NCI-H1436 treated with DMSO at 0.1 percent for 48 hours (cell line): ENCODE results near the gene NEK6.

ENCODE experiments used
- DNase-seq: peaks from one replicate; lab custom pipeline; 2025; lab: John Stamatoyannopoulos, UW

Gene NEK6

DNA sequence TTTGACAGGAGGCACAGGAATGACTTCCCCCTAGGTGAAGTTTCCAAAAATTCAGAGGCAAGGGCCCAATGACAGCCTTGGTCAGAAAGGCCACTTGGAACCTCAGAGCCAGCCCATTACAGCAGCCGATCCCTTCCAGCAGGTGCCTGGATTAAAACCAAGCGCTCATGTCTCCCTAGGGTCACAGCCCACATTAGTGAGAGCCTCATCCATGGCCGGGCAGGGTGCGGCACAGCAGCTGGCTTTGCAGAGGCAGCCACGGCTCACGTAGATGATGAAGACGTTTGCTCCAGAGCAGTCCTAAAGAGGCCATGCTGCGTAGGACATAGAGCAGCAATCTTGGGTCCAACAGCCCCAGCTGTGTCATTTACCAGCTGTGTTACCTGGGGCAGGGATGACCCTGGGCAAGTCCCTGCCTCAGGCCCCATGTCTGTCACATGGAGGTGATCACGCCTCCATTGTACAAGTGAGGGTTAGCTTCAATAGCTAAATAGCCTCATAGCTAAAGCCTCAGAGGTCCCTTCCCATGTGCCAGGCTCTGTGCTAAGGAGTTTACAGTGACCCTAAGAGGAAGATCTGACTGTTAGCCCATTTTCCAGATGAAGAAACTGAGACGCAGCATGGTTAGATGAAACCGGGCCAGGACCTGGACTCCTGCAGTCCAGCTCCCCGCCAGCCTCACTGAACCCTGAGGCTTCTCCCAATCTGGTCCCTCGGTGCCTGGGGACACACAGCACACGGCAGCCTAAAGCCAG, 39.2 kb downstream of the NEK6 start:
- DNase-seq, result no peak

DNA sequence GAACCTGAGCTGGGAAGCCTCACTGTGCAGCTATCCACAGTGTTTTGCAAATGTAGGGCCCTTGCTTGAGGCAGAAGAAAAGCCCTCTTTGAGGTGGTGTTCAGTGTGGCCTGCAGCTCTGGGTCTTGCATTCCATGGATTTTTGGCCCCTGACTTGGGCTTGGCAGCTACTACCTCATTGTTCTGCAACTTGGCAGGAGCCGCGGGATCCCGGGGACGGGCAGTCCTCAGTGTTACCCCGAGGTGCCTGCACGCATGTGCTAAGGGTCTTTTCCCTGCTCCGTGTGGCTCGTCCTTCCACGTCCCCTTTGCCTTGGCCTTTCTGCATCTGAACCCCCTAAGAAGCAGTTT, 39.8 kb downstream of the NEK6 start:
- DNase-seq, result no peak

DNA sequence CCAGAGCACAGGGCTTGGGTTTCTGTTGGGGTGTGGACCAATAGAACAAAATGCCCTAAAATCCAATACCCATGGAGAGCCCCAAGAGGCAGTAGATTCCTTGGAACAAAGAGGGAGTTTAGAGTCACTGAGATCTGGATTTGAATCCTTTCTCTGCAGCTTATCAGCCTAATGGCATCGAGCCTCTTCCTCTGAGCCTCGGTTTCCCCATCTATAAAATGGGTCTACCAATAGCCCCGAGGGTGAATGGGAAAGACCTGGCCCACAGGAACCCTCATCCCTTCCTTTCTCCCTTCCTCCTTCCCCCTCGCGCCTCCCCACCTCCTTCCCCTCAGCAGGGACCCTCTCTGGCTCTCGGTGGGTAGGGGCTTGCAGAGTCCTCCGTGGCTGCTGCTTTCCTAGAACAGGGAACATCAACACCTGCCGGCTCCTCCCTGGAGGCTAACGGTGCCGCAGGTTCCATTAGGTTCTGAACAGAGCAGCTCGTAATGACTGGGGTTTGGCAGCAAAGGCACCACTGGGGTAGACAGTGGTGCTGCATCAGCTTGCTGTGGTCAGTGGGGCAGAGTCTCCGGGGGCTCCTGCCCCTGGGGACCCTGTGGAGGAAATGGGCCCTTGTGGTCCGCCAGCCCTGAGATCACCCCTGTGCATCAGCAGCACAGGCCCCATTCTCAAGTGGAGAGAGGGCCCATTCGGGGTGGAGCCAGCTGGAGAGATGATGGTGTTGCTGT, 40.3 kb downstream of the NEK6 start:
- DNase-seq, result no peak

DNA sequence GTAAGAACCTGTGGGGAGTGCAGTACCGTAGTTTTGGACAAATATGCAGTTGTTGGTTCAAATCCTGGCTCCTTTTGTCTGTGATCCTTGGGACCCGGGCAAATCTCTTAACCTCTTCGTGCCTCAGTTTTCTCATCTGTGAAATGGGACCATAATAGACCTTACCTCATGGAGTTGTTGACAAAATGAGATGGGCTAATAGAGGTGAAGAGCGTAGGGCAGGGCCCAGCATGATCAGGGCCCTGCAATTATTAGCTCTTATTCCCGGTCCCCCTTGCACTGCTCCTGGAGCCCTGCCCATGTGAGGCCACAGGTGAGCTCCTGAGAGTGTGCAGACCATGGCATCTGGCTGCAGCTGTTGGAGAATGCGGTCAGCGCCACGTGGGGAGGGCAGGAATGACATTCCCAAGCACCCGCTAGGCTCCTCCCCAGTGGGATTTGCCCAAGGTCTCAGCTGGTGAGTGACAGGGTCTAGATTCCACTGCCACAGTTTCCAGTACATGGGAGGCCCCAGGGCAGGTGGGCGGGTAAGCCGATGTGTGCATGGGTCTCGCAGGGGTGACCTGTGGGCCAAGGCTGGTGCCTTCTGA, 41.0 kb downstream of the NEK6 start:
- DNase-seq, result no peak

DNA sequence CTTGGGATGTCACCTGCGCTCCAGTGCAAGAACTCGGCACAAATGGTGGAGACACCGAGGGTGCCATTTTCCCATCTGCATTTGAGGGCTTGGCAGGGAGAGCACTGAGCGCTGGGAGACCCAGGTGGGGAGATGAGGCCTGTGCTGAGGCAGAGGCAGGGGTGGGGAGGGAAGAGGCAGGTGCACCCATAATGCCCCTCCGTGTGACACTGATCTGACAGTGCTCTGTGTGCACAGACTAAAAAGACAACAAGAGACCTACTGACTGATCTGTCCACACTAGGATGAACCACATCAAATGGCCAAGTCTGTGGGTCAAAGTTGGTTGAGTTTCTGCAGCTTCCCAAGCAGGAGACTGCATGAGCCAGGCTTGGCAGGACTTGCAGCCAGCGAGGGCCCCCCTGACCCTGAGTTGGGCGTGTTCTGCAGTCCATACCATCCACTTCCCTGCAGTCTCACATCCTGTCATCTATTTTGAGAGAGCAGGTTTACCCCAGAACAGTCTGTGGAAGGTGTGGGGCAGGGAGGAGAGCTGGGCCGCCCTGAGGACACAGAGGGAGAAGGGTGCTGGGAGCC, 41.9 kb downstream of the NEK6 start:
- no peak for DNase-seq

DNA sequence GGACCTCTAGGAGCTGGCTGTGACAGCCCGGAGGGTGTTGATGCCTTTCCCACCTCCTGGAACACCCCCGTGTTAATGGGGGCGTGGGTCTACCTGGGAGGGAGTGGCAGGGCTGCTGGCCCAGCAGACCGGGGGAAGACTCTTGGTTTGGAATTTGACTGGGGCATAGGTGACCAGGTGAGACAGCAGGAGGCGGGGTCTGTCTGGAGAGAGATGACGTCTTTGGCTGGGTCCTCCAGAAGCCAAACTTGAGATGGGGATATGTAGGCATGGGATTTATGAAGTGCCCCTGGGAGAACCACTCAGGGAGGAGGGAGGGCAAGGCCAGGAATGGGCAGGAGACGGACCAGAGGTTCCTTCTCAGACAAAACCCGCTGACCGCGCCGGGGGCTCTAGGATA, 42.6 kb downstream of the NEK6 start:
- no peak for DNase-seq

DNA sequence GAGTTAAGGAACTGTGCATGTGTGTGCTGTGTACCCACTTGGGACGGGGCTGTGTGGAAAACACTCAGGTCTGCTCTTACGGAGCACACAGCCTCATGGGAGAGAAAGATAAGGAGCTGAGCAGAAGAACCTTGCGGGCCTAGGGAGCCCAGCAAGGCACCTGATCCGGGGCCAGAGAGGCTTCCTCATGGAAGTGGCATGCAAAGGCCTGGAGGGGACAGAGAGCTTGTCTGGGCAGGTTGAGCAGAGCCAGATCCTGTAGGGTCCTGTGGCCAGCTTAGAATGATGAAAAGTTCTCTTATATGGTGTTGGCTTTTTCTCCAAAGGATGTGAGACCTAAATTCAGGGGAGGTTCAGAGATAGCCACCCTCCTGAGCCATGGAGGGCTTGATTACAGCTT, 45.2 kb downstream of the NEK6 start:
- DNase-seq, result no peak

DNA sequence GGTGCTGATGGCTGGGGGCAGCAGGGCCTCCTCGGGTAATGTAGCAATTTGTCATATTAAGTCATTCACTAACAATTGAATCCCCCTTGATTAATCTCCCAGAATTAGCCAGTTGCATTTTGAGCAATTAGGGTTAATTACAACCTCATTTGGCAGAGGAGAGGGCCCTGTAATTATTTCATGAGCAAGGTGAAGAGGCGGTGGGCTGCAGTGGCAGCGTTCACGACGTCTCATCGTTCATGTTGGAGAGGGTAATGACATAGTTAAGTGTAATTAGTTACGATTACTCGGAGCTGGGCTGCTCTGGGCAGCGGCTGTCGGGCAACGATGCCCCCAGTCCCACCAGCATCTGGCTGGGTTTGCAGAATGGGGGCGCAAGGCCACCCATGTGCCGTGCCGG, 46.0 kb downstream of the NEK6 start:
- DNase-seq, result peak; percentile 9

DNA sequence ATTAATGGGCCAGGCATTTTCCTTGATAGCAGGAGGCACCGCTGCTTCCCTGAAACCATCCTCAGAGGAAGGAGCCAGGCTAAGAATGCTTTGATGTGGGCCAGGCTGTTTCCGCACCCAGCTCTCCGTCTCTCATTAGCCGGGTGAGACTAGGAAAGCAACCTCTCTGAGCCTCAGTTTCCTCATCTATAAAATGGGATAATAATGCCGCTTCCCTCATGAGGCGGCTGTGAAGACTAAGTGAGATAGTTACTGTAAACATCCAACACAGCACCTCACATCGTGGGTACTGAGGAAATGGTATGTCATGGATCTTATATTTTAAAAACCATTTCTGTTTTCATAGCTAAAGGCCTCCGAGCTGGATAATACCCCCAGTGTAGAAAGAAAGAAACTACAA, 46.5 kb downstream of the NEK6 start:
- DNase-seq, result no peak

DNA sequence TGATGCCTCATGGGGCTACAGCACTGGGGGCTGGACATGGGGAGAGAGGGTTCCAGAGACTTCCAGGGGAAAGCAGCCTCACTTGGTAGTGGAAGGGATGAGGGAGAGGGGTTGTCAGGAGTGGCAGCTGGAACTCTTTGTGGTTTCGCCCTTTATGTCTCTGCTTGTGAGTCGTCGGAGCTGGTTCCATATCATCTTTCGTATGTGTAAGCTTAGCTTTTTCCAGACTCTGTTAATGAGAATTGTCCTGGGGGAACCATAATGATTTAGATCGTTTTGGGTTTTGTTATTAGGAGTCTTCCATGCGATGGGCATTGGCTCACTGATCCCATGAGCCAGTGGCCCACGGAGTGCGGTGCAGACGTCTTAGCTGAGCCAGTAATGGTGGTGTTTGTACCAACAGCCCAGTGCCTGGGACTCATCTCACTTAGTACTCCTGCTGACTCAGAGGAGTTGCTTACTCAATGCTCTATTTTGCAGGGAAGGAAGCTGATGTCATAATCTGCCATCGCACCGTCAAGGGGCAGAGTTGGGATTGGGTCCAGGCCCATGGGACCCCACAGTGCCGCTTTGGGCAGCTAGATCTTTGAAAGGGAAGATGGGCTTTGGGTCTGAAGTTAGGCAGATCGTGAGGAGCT, 48.5 kb downstream of the NEK6 start:
- no peak for DNase-seq

DNA sequence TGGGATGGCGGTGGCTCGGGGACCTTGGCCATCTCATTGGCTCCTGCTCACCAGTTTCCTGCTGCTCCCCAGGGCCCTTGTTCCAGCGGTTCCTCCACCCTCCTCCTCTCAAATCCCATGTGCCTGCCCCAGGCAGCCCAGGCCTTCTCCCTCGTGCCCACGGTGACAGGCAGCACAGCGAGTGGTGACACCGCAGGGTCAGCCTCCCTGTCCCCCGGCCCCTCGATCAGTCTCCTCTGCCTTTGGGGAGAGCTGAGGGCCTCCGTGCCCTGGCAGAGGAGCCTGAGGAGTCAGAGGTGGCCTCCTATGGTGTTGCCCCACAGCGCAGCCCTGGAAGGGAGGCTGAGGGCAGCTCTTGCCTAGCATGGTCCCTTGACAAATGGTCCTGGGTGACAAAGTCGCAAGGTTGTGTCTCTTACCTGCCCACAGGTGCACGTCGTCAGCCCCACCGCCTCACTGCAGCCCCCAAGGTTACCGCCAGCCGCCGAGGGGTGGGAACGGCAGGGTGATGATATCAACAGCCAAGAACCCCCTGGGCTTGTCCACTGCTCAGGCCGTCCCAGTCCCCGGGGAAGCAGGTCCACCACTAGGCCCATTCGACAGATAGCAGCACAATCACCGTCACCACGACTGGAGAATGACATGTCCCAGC, 49.8 kb downstream of the NEK6 start:
- DNase-seq, result no peak

DNA sequence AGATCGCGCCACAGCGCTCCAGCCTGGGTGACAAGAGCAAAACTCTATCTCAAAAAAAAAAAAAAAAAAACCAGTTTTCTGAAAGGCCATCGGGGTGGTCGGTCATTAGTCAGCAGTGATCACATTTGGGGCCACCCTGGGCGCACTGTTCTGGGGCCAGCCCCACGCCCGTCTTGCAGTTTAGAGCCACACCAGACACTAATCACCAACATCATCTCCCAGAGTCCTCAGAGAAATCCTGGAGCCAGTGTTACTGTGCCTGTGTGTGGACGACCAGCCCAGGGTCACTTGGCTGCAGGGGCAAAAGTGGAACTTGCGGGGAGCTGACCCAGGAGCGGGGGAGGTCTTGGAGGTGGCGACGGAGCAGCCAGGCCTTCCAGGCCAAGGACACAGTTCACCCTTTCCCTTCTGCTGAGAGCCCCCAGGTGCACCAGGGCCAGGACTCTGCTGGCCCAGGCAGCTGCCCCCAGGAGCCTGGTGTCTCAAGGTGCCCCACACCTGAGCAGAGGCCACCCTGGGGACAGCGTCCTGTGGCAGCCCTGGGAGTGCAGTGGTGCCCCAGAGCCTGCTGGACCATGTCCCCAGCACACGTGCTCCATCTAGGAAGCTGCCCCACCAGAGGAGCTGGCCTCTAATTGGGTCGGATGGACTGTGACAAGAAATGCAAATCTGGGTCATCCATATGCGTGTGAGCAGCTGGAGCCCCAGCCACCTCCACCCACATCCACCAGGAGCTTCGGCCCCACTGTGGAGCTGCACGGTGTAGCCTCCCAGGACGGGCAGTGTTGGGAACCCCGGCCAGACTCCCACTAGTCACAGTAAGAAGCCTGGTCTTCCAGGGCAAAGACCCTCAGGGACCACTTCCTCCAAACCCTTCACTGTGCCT, 51.1 kb downstream of the NEK6 start:
- no peak for DNase-seq

DNA sequence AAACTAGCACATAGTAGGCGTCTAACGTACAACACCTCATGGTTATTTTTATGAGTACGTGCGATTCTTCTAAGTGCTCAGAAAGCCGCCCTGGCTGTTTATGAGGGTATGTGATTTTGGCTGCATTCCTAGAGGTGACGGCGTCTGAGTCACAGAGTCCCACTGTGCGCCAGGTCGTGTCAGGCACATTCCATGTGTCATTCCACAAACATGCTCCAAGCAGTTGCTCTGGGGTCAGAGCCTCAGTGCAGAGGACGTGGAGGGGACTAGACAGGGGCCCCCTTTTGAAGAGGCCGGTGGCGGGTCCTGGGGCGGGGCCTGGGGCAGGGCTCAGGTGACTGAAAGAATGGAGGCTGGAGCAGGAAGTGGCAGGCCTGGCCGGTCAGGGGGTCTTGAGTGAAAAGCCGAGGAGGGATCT, 51.9 kb downstream of the NEK6 start:
- DNase-seq, result no peak

DNA sequence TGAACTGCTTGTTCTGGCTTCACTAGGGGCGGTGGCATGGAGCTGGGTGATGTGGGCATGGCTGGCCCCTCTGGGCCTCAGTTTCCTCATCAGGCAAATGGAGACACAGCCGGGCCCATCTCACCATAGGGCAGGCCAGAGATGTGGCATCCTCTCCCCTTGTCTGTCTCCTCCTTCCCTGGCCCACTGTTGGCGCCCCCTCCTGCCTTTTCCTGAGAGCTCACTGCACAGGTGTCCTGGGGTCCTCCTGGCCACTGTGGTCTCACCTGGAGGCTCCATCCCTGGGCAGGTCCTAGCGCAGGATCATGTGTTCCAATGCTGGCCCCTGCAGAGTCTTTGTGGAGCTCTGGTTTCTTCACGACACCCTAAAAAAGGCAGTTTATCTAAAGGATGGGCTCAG, 53.5 kb downstream of the NEK6 start:
- no peak for DNase-seq

DNA sequence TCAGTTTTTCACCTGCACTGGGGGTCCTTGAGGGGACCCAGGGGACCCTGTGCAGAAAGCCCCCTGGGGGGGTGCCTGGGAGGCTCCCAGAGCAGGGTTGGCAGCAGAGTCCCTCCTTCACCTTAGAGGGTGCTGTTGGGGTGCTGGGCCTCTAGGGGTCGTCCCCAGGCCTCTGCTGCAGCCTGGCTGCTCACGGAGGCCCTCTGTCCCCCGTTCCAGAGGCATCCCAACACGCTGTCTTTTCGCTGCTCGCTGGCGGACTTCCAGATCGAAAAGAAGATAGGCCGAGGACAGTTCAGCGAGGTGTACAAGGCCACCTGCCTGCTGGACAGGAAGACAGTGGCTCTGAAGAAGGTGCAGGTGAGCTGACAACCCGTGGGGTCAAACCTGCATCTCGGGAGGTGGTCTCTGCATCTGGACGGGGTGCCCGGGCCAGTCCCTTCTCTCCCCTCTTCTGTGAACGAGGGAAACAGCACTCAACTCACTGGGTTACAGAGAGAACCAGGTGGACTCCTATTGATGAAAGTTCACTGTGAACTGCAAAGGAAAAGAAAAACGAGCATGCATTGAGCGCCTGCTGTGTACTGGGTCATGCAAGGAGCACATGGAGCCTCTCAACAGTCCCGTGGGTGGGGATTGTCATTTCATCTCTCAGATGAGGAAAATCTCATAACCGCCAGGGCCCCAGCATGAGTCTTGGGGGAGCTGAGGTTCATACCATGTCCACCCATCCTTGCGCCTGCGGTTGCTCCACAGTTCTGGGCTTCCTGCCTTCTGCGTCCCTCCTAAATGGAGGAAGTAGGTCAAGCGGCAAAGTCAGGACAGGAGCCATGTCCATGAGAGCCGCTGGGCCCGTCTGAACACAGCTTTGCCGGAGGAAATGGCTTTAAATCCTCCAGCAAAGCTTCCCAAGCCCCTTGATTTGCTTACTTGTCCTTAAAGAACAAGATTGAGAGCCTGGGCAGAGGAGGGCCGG, 54.8 kb downstream of the NEK6 start:
- DNase-seq, result no peak

DNA sequence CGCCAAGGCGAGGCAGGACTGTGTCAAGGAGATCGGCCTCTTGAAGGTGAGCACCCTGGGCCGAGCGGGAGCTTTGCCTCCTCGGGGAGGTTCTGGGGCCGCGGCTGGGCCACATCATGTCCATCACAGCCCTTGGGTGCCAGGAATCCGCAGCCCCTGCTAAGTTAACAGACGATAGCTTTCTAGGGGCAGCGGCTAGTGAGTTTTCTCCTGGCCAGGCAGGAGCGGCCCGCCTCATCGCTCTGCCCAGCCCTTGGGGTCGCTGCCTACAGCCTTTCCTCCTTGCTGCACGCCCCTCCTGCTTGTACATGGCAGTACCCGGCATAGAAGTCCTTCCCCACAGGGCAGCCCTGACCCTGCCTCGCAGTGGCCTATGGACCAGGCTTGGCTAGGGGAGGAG, 56.2 kb downstream of the NEK6 start:
- no peak for DNase-seq

DNA sequence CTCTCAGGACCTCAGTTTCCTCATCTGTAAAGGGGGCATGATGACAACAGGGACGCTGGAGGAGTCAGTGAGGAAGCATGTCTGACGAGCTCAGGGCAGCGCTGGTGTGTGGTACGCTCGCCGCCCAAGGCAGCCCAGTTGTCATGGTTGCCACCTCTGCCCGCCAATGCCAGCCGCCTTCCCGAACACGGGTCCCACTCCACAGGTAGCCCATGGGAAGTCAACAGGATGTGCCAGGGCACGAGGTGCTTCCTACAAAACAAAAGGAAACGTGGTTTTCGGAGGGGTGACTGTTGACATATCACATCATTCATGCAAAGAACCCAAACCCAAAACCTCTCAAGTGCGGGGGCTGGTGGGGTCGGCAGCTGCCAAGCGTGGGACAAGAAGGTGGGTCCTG, 58.1 kb downstream of the NEK6 start:
- DNase-seq, result no peak

DNA sequence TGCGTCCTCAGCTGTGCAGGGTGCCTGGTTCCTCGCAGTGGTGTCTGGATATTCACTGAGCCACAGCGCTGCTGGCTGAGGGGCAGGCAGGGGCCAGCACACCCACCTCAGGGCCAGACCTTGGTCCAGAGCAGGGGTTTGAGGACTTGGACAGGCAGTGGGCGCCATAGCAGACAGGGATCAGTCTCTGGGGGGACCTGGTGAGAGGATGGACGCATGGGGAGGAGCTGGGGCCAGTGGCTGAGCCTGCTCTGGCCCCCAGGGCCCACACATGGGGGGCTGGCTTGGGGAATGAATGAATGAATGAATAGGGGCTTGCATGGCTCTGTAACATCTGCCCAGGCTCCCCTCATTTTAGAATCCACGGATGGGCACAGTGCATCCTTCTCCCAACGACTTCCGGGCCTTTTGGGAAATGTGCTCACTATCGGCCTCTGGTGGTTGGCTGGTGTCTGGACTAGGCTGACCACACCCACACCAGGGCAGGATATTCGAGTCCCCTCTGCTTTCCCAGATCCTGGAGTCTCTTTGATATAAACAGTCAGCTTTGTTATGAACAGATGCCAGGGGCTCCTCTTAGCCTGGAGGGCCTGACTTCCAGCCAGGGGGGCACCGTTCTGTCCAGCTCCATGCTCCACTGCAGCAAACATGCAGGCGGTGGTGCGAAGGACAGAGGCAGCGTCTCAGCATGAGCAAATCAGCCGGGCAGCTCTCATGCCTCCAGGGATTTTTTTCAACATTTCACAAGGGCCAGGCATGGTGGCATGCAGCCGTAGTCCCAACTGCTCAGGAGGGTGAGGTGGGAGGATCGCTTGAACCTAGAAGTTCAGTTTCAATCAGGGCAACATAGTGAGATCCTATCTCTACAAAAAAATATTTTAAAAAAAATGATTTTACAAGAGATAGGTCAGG, 62.6 kb downstream of the NEK6 start:
- DNase-seq, result no peak

DNA sequence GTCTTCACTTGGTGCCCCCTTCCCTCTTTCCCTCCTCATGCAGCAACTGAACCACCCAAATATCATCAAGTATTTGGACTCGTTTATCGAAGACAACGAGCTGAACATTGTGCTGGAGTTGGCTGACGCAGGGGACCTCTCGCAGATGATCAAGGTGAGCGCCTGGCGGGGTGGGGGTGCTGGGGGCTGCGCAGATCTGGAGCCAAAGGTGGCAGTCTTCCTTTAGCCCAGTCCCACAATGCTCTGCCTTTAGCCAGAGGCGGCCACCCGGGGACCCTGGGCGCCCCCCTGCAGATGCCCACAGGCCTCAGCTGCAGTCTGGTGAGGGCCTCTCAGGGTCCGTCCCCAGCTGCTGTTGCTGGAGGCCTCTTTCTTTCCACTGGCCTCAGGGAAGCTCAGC, 63.7 kb downstream of the NEK6 start:
- DNase-seq, result no peak
